Loucy (cell line): Measurements from ENCODE around the gene KDM3A.

Source experiments
- H2AFZ ChIP-seq: fragments of 200-600 bp; sonication (generic); 2 replicates; pipeline ENCODE4 v1.6.0; 2016; ENCODE audit warnings: antibody characterized with exemption, mild to moderate bottlenecking, low read length, moderate library complexity
- H3F3A ChIP-seq: fragments of 200-600 bp; 2 replicates; pipeline ENCODE4 v1.6.0; 2016; ENCODE audit warnings: antibody characterized with exemption, low read depth, mild to moderate bottlenecking
- H3K27me3 ChIP-seq: fragments of 200-600 bp; sonication (generic); 2 replicates; pipeline ENCODE4 v1.6.1; 2014; ENCODE audit warnings: low read length, mild to moderate bottlenecking; ENCODE audit not compliant: insufficient read depth, poor library complexity, severe bottlenecking
- H3K36me3 ChIP-seq: fragments of 200-600 bp; sonication (generic); 2 replicates; pipeline ENCODE4 v1.6.1; 2016; ENCODE audit warnings: low read length; ENCODE audit not compliant: insufficient read depth
- H3K4me1 ChIP-seq: fragments of 200-600 bp; sonication (generic); 2 replicates; pipeline ENCODE4 v1.5.1; 2014; ENCODE audit warnings: low read length, mild to moderate bottlenecking; ENCODE audit not compliant: insufficient read depth, poor library complexity, severe bottlenecking
- H3K4me2 ChIP-seq: fragments of 200-600 bp; sonication (generic); 2 replicates; pipeline ENCODE4 v1.6.0; 2014; ENCODE audit warnings: antibody characterized with exemption, low read length, low read depth, mild to moderate bottlenecking; ENCODE audit not compliant: poor library complexity, severe bottlenecking
- H3K4me3 ChIP-seq: fragments of 200-600 bp; sonication (generic); 2 replicates; pipeline ENCODE4 v1.5.1; 2014; ENCODE audit warnings: low read length, mild to moderate bottlenecking, mixed read lengths; ENCODE audit not compliant: poor library complexity, severe bottlenecking
- H3K79me2 ChIP-seq: fragments of 200-600 bp; sonication (generic); 2 replicates; pipeline ENCODE4 v1.6.1; 2014; ENCODE audit warnings: low read length; ENCODE audit not compliant: insufficient read depth
- H3K9ac ChIP-seq: fragments of 200-600 bp; sonication (generic); 2 replicates; pipeline ENCODE4 v1.6.0; 2014; ENCODE audit warnings: mild to moderate bottlenecking, low read depth, low read length, moderate library complexity; ENCODE audit not compliant: poor library complexity, severe bottlenecking
- H3K9me2 ChIP-seq: fragments of 200-600 bp; sonication (generic); replicated peaks from 2 replicates; pipeline ENCODE4 v1.6.1; 2016; ENCODE audit warnings: low read depth, low read length, mixed read lengths
- H3K9me3 ChIP-seq: fragments of 200-600 bp; sonication (generic); 2 replicates; pipeline ENCODE4 v1.6.1; 2014; ENCODE audit warnings: mild to moderate bottlenecking, antibody characterized with exemption, low read length, low read depth; ENCODE audit not compliant: insufficient read depth
- H4K20me1 ChIP-seq: fragments of 200-600 bp; sonication (generic); 2 replicates; pipeline ENCODE4 v1.6.0; 2014; ENCODE audit warnings: antibody characterized with exemption, low read length, mild to moderate bottlenecking; ENCODE audit not compliant: insufficient read depth, poor library complexity, severe bottlenecking
- EZH2phosphoT487 ChIP-seq: fragments of 200-600 bp; IDR thresholded peaks from 2 replicates; pipeline ENCODE4 v1.6.1; 2018; ENCODE audit warnings: antibody characterized with exemption, mild to moderate bottlenecking, moderate library complexity, borderline replicate concordance
- TF ChIP-seq, protein P1 (sequence below): fragments of 200-600 bp; sonication (generic); conservative IDR thresholded peaks from 2 replicates; pipeline ENCODE4 v1.5.1; 2014; ENCODE audit warnings: mild to moderate bottlenecking, antibody characterized with exemption, low read length

KDM3A gene

DNA sequence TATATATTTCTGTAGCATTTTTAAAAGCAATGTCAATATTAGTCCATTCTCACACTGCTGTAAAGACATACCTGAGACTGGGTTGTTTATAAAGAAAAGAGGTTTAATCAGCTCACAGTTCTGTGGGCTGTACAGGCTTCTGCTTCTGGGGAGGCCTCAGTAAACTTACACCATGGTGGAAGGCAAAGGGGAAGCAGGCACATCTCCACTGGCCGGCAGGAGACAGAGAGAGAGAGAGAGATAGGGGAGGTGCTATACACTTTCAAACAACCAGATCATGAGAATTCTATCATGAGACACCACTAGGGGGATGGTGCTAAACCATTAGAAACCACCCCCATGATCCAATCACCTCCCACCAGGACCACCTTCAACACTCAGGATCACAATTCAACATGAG lies 79.0 kb downstream of the KDM3A start:
- TF ChIP-seq EZH2phosphoT487 = no peak
- TF ChIP-seq, protein P1, sequence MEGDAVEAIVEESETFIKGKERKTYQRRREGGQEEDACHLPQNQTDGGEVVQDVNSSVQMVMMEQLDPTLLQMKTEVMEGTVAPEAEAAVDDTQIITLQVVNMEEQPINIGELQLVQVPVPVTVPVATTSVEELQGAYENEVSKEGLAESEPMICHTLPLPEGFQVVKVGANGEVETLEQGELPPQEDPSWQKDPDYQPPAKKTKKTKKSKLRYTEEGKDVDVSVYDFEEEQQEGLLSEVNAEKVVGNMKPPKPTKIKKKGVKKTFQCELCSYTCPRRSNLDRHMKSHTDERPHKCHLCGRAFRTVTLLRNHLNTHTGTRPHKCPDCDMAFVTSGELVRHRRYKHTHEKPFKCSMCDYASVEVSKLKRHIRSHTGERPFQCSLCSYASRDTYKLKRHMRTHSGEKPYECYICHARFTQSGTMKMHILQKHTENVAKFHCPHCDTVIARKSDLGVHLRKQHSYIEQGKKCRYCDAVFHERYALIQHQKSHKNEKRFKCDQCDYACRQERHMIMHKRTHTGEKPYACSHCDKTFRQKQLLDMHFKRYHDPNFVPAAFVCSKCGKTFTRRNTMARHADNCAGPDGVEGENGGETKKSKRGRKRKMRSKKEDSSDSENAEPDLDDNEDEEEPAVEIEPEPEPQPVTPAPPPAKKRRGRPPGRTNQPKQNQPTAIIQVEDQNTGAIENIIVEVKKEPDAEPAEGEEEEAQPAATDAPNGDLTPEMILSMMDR = no peak
- Histone ChIP-seq H3K36me3 (peaks cover 9% of the 10 kb centered on the region; the same call in 1 of the 2 replicates), H3K9me3 (peaks cover 11% of the 10 kb centered on the region; the same call in 1 of the 2 replicates), H3K27me3 (no peaks in the 10 kb centered on the region), H4K20me1 (no peaks in the 10 kb centered on the region), H3K9ac (no peak overlapping the region), H3K4me2 (no peak overlapping the region), H3K9me2 (no peaks in the 10 kb centered on the region), H3K4me3 (no peak overlapping the region), H3K4me1 (no peaks in the 10 kb centered on the region), H2AFZ (no peak overlapping the region), H3F3A (no peaks in the 10 kb centered on the region), H3K79me2 (no peaks in the 10 kb centered on the region)

DNA sequence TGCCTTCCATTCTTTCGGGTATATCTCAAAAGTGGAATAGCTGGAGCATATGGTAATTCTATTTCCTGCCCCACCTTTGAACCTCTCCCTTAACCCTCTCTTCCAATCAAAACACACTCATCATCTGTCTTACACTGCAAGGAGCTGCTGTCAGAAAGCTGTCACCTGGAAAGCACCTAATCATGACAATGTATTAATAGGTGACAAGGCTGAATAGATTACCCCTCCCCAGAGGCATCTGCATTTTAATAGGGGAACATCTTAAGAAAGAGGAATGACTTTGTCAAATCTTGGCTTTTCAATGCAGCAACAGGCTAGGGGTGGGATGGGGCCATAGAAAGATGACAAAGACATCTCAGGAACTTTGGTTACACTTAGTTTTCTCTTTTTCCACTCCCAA lies 80.8 kb downstream of the KDM3A start:
- Histone ChIP-seq H3K9me2 (no peaks in the 10 kb centered on the region), H3K4me2 (no peak overlapping the region)

DNA sequence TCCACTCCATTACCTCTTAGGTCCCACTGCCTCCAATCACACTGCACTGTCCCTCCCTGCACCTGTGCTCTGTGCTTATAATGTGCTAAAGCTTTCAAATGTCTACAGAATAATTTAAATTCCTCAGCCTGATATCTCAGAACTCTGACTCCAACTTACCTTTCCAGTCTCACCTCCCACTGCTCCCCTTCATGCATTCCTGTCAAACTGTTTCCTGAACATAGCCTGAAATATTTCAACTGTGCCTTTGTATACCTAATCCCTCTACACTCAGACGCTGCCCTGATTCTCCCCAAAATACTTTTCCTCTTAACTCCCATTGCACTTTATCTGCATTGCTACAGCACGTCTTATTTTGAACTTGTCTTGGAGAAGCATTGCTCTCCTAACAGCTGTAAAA lies 81.5 kb downstream of the KDM3A start:
- Histone ChIP-seq H3F3A (no peaks in the 10 kb centered on the region), H3K9me3 (peaks cover 11% of the 10 kb centered on the region; the same call in 1 of the 2 replicates), H3K36me3 (peaks cover 9% of the 10 kb centered on the region; the same call in 1 of the 2 replicates), H3K9ac (no peak overlapping the region), H3K4me1 (no peaks in the 10 kb centered on the region), H3K79me2 (no peaks in the 10 kb centered on the region), H3K4me3 (no peak overlapping the region), H2AFZ (no peak overlapping the region), H3K27me3 (no peaks in the 10 kb centered on the region), H3K4me2 (no peak overlapping the region), H4K20me1 (no peaks in the 10 kb centered on the region), H3K9me2 (no peaks in the 10 kb centered on the region)
- TF ChIP-seq EZH2phosphoT487 = no peak
- TF ChIP-seq, protein P1 = no peak

More for the DNA sequence above, 80.8 kb downstream of the KDM3A start:
- no peak overlapping the region for H3K9ac ChIP-seq
- H3K4me1 ChIP-seq = no peaks in the 10 kb centered on the region
- H3K79me2 ChIP-seq = no peaks in the 10 kb centered on the region
- no peak overlapping the region for H2AFZ ChIP-seq
- H3K9me3 ChIP-seq = peaks cover 11% of the 10 kb centered on the region; the same call in 1 of the 2 replicates
- H3K4me3 ChIP-seq = no peak overlapping the region
- H4K20me1 ChIP-seq = no peaks in the 10 kb centered on the region
- H3K36me3 ChIP-seq = peaks cover 9% of the 10 kb centered on the region; the same call in 1 of the 2 replicates
- no peaks in the 10 kb centered on the region for H3K27me3 ChIP-seq
- no peaks in the 10 kb centered on the region for H3F3A ChIP-seq
- TF ChIP-seq, protein P1 = no peak
- no peak for TF ChIP-seq EZH2phosphoT487
